Erythroblast (primary cell): ENCODE measurements around the gene ATP4A.

Experiments used
- GATA1 ChIP-seq: IDR thresholded peaks from 2 replicates; pipeline ENCODE4 v1.6.1; 2011; ENCODE audit warnings: low read depth, mild to moderate bottlenecking, control low read depth, low read length, moderate library complexity
- POLR2A ChIP-seq: IDR thresholded peaks from 2 replicates; pipeline ENCODE4 v1.6.1; 2011; ENCODE audit warnings: mild to moderate bottlenecking, low read length

DNA sequence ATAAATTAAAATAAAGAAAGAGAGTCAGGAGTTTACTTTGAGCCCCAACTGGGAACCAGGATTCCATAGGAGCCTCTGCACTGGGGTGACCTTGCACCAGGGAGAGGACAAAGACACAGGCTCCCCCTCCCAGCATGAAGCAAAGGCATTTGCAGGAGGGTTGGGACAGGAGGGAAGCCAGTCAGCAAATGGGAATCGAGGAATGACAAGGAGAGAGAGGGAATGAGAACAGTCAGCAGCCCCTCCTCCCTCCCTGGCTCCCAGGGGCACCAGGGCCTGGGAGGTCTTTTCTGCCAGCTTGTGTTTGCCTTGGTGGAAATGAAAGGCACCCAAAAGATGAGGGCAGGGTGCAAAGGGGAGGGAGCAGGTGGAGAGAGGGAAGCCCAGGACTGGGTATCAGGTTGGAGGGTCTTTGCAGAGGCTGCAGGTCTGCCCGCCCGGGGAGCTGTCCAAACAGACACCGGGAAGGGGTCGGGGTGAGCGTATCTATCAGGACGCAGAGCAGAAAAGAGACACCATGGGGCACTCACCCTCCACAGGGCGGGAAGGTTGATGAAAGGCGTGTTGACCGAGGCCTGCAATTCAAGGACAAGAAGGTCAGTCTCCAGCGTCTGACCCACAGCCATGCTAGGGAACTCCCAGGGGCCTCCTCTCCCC is 39.1 kb downstream of the ATP4A start:
- TF ChIP-seq POLR2A, result no peak
- no peak for TF ChIP-seq GATA1
